HG03139 (cell line): Measurements from ENCODE around the gene ZFP92.

ENCODE experiments used
- ATAC-seq: cut with Tn5 transposase; IDR thresholded peaks from one replicate; pipeline ENCODE4 v1.9.1; 2021; ENCODE audit not compliant: unreplicated experiment

The ZFP92 gene

DNA sequence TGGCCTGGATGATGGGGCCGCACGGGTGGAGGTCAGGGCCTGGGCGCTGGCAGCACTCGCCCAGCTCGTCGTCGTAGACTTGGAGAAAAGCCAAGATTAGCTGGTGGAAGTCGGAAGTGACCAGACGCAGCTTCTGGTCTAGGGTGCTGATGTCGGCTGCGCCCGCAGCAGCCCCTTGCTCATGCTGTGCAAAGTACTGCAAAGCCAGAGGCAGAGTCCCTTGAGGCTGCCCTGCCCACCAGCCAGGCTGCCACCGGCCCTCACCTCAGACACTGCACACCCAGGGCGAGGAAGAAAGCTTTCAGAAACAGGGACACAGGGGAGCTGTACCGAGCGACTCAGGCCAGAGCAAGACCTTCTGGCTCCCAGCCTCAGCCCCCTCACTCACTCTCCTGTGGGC is 44.3 kb downstream of the ZFP92 start:
- no peak for ATAC-seq

DNA sequence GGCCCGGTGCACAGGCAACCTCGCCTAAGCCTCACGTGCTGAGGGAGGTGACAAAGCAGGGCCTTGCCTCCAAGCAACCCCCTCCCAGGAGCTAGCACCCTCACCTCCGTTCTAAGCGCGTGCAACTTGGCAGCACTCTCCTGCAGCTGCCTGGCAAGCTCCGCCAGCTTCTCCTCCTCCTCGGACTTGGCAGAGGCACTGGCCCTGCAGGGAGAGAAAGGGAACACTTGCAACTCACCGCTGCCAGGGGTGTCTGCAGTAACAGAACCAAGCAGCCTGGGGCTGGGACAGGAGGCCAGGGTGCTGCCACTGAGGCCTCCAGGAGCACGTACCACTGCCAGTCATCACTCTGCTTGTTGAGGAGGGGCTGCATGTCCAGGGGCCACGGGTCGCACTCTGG is 44.9 kb downstream of the ZFP92 start:
- ATAC-seq, result no peak

DNA sequence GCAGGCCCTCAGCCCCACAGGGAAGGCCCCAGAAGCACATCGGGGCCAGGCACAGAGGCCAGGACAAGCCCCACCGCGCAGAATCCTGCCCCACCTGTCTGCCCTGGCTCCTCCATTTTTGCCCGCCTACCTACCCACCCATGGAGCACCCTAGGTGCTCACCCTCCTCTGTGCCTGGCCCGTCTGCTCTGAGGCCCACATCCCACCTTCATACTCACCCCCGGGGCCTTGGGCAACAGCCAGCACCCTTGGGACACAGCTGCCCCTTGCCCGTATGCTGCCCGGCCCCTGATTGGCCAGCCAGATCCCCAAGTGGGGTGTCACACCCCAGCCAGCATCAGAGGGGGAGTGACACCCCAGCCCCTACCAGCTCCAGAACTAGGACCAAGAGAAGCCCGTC is 45.4 kb downstream of the ZFP92 start:
- ATAC-seq, result no peak

DNA sequence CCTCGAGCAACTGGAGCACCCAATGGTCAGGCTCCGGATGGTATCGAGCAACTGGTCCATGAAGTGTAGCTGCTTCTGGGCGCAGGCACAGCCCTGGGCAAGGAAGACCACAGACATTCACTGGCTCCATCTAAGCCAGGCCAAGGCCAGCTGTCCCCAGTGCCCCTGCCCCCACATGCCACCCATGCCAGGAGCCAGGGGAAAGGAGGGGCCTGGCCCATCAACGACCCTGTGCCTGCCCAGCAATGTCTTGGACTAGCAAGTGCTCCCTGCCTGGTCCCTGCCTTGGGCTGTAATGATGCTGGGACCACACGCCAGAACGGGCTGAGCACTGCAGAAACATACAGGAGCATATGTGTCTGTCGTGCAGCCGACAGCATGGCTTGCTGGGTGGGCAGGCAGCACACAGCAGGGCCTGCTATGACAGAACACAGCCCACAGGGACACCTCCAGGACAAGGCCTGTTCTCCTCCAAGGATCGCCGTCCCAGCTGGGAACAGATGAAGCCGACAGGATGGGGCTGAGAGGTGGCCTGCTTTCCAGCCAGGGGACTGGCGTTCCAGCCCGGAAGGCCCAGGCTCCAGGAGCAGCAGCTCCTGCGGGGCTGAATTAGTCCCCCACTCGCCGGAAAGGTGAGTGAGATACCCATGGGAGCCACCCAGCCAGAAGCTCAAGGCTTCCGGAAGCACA is 46.0 kb downstream of the ZFP92 start:
- no peak for ATAC-seq

DNA sequence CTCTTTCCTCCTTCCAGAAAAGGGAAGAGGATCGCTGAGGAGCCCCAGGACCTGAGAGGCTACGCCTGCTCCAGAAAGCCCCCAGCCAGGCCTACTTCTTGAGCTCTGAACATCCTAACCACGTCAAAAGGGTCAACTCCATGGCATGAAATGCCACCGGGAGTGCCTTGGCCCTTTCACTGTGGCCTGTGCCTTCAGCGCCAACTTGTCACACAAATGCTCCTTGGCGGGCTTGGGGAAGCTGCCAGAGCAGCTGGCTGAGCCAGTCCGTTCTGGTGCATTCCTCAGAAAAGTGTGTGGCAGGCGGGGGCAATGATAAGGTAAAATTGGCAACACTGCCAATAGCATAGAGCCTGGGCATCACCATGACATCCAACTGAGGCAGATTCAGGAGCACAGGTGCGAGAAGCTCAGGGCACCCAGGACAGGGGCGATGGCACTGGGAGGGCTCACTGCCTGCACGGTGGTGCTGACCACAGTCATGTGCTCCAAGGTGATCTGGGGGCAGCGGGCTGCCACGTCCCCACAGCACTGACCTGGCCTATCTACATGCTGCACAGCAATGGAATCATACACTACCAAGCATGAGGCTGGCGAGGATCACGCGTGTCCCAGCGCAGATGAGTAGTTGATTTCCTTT is 46.7 kb downstream of the ZFP92 start:
- no peak for ATAC-seq

DNA sequence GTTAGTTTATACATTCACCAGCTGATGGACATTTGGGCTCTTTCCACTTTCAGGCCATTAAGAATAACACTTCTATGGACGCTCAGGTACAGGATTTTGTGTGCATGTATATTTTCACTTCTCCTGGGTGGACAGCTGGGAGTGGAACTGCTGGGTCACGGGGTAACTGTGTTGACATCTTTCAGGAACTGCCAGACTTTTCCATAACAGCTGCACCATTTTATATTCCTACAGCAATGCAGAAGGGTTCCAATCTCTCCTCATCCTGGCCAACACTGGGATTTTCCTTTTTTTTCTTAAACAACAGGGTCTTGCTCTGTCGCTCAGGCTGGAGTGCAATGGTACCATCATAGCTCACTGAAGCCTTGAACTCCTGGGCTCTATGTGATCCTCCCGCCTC is 47.2 kb downstream of the ZFP92 start:
- ATAC-seq, result no peak

DNA sequence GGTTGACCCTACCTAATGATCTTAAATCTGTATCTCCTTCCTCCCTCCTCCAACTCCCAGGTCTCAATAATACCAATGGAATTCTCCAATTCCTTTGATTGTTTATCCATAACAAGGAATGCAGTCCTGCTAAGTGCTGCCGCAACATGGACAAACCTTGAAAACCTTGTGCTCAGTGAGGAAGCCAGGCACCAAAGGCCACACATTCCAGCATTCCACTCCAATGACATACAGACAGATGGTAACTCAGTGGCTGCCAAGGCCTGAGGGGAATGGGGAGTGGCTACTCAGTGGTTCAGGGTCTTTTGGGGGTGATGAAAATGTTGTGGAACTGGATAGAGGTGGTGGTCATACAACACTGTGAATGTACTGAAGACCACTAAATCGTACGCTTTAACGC is 48.7 kb downstream of the ZFP92 start:
- ATAC-seq, result no peak

DNA sequence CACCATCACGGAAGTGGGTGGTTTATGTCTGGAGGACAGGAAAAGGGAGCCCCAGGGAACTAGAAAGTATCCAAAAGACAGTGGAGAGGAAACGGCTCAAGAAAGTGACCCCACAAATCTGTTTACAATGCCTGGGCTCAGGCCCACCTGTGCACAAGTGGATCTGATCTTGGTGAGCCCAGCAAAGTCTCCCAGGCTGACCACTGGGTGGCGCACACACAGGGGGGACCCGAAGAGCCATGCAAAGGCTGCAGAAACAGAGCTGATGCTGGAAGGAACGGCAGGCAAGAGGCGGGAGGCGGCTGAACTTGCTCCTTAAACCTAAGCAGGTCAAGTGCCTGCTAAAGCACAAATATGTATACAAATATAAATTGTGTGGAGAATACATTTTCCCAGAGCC is 49.6 kb downstream of the ZFP92 start:
- no peak for ATAC-seq
